ENCODE data around the gene MYBPC1. TPM values are rescaled to one million over a fixed set of nuclear protein-coding genes. Genes with fewer than 3 reads are reported as not detected.
A peak's percentile ranks its signal among the peaks of the same experiment; 100 is the strongest.
"Not testable (repeated sequence)": the region's sequence is repeated elsewhere in the genome, so short reads cannot be mapped to it uniquely, and the experiment has no call there.

The MYBPC1 gene, protein sequence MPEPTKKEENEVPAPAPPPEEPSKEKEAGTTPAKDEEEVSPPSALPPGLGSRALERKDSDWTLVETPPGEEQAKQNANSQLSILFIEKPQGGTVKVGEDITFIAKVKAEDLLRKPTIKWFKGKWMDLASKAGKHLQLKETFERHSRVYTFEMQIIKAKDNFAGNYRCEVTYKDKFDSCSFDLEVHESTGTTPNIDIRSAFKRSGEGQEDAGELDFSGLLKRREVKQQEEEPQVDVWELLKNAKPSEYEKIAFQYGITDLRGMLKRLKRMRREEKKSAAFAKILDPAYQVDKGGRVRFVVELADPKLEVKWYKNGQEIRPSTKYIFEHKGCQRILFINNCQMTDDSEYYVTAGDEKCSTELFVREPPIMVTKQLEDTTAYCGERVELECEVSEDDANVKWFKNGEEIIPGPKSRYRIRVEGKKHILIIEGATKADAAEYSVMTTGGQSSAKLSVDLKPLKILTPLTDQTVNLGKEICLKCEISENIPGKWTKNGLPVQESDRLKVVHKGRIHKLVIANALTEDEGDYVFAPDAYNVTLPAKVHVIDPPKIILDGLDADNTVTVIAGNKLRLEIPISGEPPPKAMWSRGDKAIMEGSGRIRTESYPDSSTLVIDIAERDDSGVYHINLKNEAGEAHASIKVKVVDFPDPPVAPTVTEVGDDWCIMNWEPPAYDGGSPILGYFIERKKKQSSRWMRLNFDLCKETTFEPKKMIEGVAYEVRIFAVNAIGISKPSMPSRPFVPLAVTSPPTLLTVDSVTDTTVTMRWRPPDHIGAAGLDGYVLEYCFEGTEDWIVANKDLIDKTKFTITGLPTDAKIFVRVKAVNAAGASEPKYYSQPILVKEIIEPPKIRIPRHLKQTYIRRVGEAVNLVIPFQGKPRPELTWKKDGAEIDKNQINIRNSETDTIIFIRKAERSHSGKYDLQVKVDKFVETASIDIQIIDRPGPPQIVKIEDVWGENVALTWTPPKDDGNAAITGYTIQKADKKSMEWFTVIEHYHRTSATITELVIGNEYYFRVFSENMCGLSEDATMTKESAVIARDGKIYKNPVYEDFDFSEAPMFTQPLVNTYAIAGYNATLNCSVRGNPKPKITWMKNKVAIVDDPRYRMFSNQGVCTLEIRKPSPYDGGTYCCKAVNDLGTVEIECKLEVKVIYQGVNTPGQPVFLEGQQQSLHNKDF
- 0.04 TPM in 1 of 2 replicates, not detected in the other for total RNA-seq (2014; rRNA removed; shearing (Covaris generic))

GRCh38 chr12:101594700-101595099, at the start of gene MYBPC1:
Gene MYBPC1 (plus strand): TSS chr12:101594971. CDS start chr12:101595071, 100 bp downstream.
- peak; percentile 13 for DNase-seq
- H3K27me3 ChIP-seq (ENCODE audit: control insufficient read depth, insufficient read depth, low read length): no peaks in the 10 kb centered on the region

GRCh38 chr12:101551362-101552114, 43.2 kb upstream of the MYBPC1 start:
- Histone ChIP-seq H3K36me3 (replicated peaks; ENCODE audit: control insufficient read depth, insufficient read depth, low read length) (no peaks in the 10 kb centered on the region), H3K4me3 (ENCODE audit: insufficient read depth, low read depth, low read length) (no peak overlapping the region), H3K27me3 (ENCODE audit: control insufficient read depth, insufficient read depth, low read length) (no peaks in the 10 kb centered on the region)
- DNase-seq: no peak

More at GRCh38 chr12:101594700-101595099, at the start of gene MYBPC1:
- Histone ChIP-seq H3K36me3 (replicated peaks; ENCODE audit: control insufficient read depth, insufficient read depth, low read length) (no peaks in the 10 kb centered on the region), H3K4me3 (ENCODE audit: insufficient read depth, low read depth, low read length) (no peak within 1 kb of the TSS)

- H3K36me3 ChIP-seq (replicated peaks; ENCODE audit: control insufficient read depth, insufficient read depth, low read length): no peaks in the 10 kb centered on the region
- no peak for DNase-seq
- H3K4me3 ChIP-seq (ENCODE audit: insufficient read depth, low read depth, low read length): no peak overlapping the region
- H3K27me3 ChIP-seq (ENCODE audit: control insufficient read depth, insufficient read depth, low read length): no peaks in the 10 kb centered on the region
Measured at GRCh38 chr12:101552277-101552676, 42.5 kb upstream of the MYBPC1 start.

GRCh38 chr12:101557094-101557493, 37.7 kb upstream of the MYBPC1 start:
- H3K4me3 ChIP-seq (ENCODE audit: insufficient read depth, low read depth, low read length): no peak overlapping the region
- H3K27me3 ChIP-seq (ENCODE audit: control insufficient read depth, insufficient read depth, low read length): no peaks in the 10 kb centered on the region
- H3K36me3 ChIP-seq (replicated peaks; ENCODE audit: control insufficient read depth, insufficient read depth, low read length): no peaks in the 10 kb centered on the region
- DNase-seq: no peak

DNA sequence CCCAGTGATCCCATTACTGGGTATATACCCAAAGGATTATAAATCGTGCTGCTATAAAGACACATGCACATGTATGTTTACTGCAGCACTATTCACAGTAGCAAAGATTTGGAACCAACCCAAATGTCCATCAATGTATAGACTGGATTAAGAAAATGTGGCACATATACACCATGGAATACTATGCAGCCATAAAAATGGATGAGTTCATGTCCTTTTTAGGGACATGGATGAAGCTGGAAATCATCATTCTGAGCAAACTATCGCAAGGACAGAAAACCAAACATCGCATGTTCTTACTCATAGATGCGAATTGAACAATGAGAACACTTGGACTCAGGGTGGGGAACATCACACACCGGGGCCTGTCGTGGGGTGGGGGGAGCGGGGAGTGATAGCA, 36.0 kb upstream of the MYBPC1 start:
- DNase-seq; H3K4me3 ChIP-seq (ENCODE audit: insufficient read depth, low read depth, low read length); H3K27me3 ChIP-seq (ENCODE audit: control insufficient read depth, insufficient read depth, low read length); H3K36me3 ChIP-seq (replicated peaks; ENCODE audit: control insufficient read depth, insufficient read depth, low read length): not testable (repeated sequence)

GRCh38 chr12:101563212-101563611, 31.6 kb upstream of the MYBPC1 start:
- H3K36me3 ChIP-seq (replicated peaks; ENCODE audit: control insufficient read depth, insufficient read depth, low read length): no peaks in the 10 kb centered on the region
- no peak overlapping the region for H3K4me3 ChIP-seq (ENCODE audit: insufficient read depth, low read depth, low read length)
- DNase-seq: no peak
- no peaks in the 10 kb centered on the region for H3K27me3 ChIP-seq (ENCODE audit: control insufficient read depth, insufficient read depth, low read length)

DNA sequence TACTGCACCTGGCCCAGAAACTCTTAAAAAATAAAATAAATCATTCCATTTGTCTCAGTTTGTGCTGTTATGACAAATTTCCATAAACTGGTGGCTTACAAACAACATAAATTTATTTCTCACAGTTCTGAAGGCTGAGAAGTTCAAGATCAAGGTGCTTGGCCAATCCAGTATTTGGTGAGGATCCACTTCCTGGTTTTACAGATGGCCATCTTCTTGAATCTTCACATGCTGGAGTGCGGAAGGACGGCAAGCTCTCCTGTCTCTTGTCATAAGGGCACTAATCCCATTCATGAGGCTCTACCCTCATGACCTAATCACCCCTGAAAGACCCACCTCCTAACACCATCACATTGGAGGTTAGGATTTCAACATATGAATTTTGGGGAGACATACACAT, 29.9 kb upstream of the MYBPC1 start:
- Histone ChIP-seq H3K36me3 (replicated peaks; ENCODE audit: control insufficient read depth, insufficient read depth, low read length) (no peaks in the 10 kb centered on the region), H3K27me3 (ENCODE audit: control insufficient read depth, insufficient read depth, low read length) (no peaks in the 10 kb centered on the region), H3K4me3 (ENCODE audit: insufficient read depth, low read depth, low read length) (no peak overlapping the region)
- DNase-seq: no peak

DNA sequence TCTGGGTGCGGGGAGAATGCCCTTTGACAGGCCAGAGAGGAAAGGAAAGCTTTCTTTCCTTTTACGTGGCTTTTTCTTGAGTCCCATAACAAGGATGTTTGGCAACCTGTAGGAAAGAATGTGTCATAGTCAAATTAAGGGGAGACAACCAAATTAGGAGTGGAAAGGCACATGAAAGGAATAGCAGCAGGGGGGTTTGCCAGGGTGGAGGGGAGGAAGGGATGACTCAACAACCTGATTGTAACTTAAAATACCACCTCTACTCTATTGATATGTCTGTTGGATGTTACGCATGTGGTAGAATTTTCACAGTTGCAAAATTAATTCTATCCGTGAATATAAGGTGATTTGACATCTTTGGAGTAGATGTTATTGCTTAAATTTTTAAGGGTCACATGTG, 28.5 kb upstream of the MYBPC1 start:
- no peak overlapping the region for H3K4me3 ChIP-seq (ENCODE audit: insufficient read depth, low read depth, low read length)
- DNase-seq: peak; percentile 27
- no peaks in the 10 kb centered on the region for H3K36me3 ChIP-seq (replicated peaks; ENCODE audit: control insufficient read depth, insufficient read depth, low read length)
- no peaks in the 10 kb centered on the region for H3K27me3 ChIP-seq (ENCODE audit: control insufficient read depth, insufficient read depth, low read length)

GRCh38 chr12:101567918-101568317, 26.9 kb upstream of the MYBPC1 start:
- no peak for DNase-seq
- Histone ChIP-seq H3K4me3 (ENCODE audit: insufficient read depth, low read depth, low read length) (no peak overlapping the region), H3K27me3 (ENCODE audit: control insufficient read depth, insufficient read depth, low read length) (no peaks in the 10 kb centered on the region), H3K36me3 (replicated peaks; ENCODE audit: control insufficient read depth, insufficient read depth, low read length) (no peaks in the 10 kb centered on the region)

GRCh38 chr12:101570047-101570446, 24.7 kb upstream of the MYBPC1 start:
- Histone ChIP-seq H3K27me3 (ENCODE audit: control insufficient read depth, insufficient read depth, low read length) (no peaks in the 10 kb centered on the region), H3K4me3 (ENCODE audit: insufficient read depth, low read depth, low read length) (no peak overlapping the region), H3K36me3 (replicated peaks; ENCODE audit: control insufficient read depth, insufficient read depth, low read length) (no peaks in the 10 kb centered on the region)
- DNase-seq: no peak

DNA sequence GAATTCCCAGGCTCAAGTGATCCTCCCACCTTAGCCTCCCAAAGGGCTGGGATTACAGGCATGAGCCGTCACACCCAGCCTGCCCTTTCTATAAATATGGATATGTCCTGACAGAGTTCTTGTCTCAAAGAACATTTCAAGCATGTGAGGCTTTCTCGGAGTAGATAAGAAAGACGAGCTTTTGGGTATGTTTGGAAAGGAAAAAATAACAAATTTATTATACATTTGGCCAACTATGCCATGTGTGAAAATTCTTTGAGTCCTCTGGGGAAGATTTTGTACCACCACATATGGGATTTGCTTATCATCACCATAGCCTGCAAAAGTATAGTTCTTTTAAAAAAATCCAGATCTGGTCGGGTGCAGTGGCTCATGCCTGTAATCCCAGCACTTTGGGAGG, 23.7 kb upstream of the MYBPC1 start:
- no peak for DNase-seq
- no peaks in the 10 kb centered on the region for H3K36me3 ChIP-seq (replicated peaks; ENCODE audit: control insufficient read depth, insufficient read depth, low read length)
- H3K4me3 ChIP-seq (ENCODE audit: insufficient read depth, low read depth, low read length): no peak overlapping the region
- H3K27me3 ChIP-seq (ENCODE audit: control insufficient read depth, insufficient read depth, low read length): no peaks in the 10 kb centered on the region

DNA sequence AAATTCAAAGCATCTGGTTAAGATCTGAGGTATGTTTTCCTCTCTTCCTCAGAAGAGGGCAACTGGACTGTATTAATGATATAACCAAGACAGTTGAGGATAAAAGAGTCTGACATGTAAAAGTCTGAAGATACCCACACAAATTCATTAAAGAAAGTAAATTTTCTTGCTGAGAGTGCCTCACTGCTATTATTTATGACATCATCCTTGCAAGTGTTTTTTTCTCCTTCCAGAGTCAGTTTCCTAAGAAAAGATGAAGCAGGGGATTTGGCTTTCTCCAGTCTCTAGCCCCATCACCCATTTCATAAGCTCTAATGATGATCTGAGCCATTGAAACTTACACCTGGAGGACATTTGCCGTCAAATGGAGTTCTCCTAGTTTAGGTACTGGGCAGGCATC, 21.0 kb upstream of the MYBPC1 start:
- H3K27me3 ChIP-seq (ENCODE audit: control insufficient read depth, insufficient read depth, low read length): no peaks in the 10 kb centered on the region
- no peak for DNase-seq
- H3K36me3 ChIP-seq (replicated peaks; ENCODE audit: control insufficient read depth, insufficient read depth, low read length): no peaks in the 10 kb centered on the region
- H3K4me3 ChIP-seq (ENCODE audit: insufficient read depth, low read depth, low read length): no peak overlapping the region

- H3K4me3 ChIP-seq (ENCODE audit: insufficient read depth, low read depth, low read length): no peak overlapping the region
- no peaks in the 10 kb centered on the region for H3K36me3 ChIP-seq (replicated peaks; ENCODE audit: control insufficient read depth, insufficient read depth, low read length)
- no peak for DNase-seq
- H3K27me3 ChIP-seq (ENCODE audit: control insufficient read depth, insufficient read depth, low read length): no peaks in the 10 kb centered on the region
Measured at GRCh38 chr12:101578417-101578816, 16.4 kb upstream of the MYBPC1 start.

DNA sequence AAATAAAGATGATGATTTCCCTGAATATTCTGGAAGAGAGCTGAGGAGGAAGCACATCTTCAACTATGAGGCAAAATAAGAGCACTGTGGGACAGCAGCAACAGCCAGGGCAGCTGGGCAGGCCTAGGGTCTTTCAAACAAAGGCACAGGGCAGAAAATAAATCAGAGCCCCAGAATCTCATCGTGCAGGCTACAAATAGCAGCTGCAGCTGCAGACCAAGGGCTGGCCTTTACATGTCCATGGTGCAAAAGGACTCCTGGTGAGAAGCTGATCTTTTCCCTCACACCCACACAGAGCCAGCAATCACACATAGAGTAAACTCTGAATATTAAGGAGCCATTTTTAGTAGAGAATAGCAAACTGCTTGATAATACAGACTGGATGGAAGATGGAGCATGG, 13.6 kb upstream of the MYBPC1 start:
- DNase-seq: peak; percentile 4
- no peak overlapping the region for H3K4me3 ChIP-seq (ENCODE audit: insufficient read depth, low read depth, low read length)
- no peaks in the 10 kb centered on the region for H3K27me3 ChIP-seq (ENCODE audit: control insufficient read depth, insufficient read depth, low read length)
- no peaks in the 10 kb centered on the region for H3K36me3 ChIP-seq (replicated peaks; ENCODE audit: control insufficient read depth, insufficient read depth, low read length)

All from H7 (cell line).